ENCODE measurements around the gene DCDC1.

The DCDC1 gene

DNA sequence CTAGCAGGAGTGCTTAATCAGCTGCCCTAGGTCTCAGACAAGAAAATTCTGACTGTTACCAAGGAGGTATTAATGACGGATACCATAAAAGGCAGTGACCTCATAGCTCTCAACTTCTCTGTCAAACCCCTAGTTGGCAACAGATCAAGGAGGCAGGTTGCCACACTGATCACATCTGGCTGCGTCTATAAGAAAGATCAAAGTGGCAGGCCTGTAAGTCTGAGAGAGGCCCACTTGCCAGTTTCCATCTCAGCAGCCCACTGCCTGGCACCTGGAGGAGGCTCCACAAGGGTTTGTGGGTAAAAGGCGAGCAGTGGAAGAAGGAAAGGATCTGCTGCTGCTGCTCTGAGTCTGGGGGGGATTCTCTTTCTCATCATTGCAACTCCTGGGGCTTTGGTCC is 543.8 kb downstream of the DCDC1 start:
- no peak for DNase-seq

DNA sequence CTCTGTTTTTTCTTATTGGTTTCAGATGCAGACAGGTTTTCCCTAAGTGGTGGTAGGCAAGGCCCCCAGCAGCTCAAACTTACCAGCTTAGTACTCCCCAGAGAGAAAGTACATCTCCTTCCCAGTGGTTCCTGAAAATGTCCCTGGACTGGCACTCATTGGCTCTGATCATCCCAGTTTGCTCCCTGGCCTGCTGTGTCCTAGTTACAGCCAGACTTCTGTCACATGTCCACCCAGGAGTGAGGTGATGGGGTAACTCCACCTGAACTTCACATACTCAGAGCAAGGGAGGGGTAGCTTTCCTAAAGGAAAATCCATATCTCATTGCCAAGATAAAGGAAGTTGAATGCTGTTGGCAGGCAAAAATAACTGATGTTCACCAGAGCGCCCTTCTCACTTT is 546.4 kb downstream of the DCDC1 start:
- no peak for DNase-seq

DNA sequence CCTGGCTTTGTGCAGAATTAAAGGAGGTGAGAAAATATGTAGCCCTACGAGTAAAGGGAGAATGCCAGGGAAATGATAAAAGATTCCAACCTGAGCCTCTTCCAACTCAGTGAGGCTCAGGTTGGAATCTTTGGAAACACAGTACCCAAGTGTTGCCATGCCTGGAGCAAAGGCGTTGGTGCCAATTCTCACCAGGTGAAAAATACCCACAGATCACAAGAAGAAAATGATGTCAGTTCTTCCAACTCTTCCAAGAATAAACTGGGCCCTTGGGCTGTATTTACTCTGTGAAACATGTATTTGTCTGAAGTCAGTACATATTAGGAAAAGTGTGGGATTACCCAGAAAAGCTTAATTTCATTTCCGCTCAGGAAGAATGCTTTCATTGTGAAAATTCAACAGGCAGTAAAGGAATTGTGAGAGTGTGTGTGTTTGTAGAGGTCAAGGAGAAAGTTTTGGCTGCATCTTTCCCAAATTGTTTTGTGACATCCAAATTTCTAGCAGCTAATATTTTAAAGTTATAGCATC is 548.0 kb downstream of the DCDC1 start:
- no peak for DNase-seq

DNA sequence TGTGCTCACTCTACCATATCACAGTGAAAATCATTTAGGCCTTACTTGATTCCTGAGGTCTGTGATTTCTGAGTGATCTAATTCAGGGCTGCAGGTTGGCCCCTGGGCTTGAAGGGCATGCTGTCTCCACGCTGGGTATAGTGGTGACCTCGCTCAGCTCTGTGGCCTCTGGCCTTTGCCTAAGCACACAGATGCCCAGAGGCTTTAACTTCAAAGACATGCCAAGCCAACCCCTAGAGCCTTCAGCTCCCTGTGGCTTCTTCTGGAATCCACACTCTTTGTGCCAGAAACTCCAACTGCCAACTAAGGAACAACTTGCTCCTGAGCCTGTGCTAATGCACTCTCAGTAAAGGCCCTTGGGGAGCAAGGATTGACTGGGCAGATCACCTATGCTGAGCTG is 550.8 kb downstream of the DCDC1 start:
- no peak for DNase-seq

DNA sequence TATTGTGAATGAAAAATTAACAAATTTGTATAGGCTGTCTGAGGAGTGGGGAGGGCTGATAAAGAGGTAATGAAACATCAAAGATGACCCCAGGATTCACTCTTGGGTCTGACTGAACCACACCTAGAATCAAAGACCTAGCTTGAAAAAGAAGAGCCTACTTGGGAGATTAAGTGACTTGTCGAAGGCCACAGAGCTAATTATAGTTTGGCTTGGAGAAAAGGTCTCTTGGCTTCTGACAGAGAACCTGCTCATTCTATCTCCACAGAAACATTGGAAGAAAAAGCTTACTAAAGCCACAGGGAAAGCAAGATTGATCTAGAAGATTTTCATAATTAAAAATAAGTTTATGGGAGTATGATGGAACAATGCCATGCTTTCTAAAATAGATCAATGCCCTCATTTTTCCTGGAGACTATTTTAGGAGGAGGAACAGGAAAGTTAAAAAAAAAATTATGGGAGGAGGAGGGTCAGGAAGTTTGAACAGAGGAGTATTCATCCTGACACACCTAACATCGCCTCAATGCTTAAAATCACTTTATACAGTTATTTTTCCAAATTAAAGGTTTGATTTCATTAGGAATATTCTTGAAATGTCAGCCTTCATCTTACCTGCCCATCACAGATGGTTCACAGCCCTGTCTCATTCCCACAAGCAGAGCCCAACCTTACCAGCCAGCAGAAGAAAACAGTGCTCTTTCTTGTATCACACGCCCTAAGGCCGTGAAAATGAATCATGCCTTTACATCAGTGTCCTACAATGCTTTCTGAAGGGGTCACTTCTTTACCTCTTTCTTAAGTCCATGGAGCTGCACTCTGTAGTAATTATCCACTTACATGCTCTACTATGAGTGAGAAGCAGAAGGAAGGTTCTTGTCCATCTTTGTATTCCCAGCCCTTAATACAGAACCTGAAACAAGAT is 552.3 kb downstream of the DCDC1 start:
- DNase-seq: no peak

DNA sequence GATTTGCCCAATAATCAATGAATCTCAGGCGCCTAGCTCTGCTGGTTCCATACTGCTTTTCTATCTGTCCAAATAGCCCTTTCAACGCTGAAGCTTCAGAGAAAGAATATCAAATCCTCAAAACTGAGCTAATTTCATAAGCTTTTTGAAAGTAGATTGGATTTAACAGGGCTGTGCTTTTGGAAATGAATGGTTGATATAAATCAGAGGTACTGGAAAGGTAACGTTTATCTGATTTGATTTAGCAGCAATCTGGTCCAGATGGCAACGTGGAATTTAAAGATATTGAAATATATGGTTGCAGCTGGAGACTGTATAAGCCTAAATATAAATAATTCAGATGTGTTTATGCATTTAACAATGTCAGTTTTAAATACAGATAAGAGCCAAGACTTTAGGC is 553.9 kb downstream of the DCDC1 start:
- no peak for DNase-seq

DNA sequence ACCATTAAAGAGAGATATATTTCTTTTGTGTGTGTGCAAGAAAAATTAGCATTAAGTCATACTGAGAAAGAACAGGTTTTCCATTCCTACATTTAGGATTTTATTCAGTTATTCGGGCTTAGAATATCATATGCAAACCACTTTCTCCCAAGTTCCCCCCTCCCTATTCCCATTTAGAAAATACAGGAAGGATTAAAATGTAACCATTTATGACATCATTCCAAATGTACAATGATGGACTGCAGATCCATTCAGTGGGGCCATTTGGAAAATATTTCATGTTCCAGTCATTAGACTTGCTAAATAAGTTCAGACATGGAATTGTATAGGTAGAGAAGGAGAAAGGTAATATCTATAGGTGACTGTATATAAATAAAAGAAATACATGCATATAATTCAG is 554.8 kb downstream of the DCDC1 start:
- no peak for DNase-seq
